PFSK-1 (cell line): ENCODE results near the gene CDCA5.

ENCODE experiments used
- FOXP2 ChIP-seq: optimal IDR thresholded peaks from 2 replicates; pipeline ENCODE3; 2011; ENCODE audit warnings: borderline replicate concordance, control low read depth, inconsistent platforms; ENCODE audit not compliant: insufficient read depth; ENCODE audit errors: extremely low read length, extremely low read depth
- POLR2AphosphoS5 ChIP-seq: IDR thresholded peaks from 2 replicates; pipeline ENCODE4 v1.6.1; 2012; ENCODE audit warnings: low read depth, mild to moderate bottlenecking, control low read depth, low read length, moderate library complexity
- REST ChIP-seq, 2 experiments: IDR thresholded peaks; 2 replicates each; pipeline versions ENCODE4 v1.6.1 to v1.8.0; 2011 to 2012; ENCODE audit warnings: low read depth in 2 of 2, low read length in 2 of 2, control low read depth in 1 of 2, inconsistent platforms in 1 of 2, mild to moderate bottlenecking in 1 of 2, moderate library complexity in 1 of 2; ENCODE audit not compliant: insufficient read depth in 1 of 2
- SIN3A ChIP-seq: IDR thresholded peaks from 2 replicates; pipeline ENCODE4 v1.6.1; 2012; ENCODE audit warnings: mild to moderate bottlenecking, low read length, moderate library complexity, borderline replicate concordance; ENCODE audit not compliant: insufficient read depth
- TAF1 ChIP-seq: IDR thresholded peaks from 2 replicates; pipeline ENCODE4 v1.6.1; 2012; ENCODE audit warnings: low read length, control low read depth, borderline replicate concordance; ENCODE audit not compliant: insufficient read depth

CDCA5 gene

GRCh38 chr11:65047581-65048422 lies 36.0 kb downstream of the CDCA5 start:
- TF ChIP-seq SIN3A (no peak), POLR2AphosphoS5 (no peak), REST (IDR thresholded peaks at IDR 0.05; ENCODE audit: insufficient read depth in 1 of 2, low read depth in 2 of 2, low read length in 2 of 2) (no peak), FOXP2 (no peak), TAF1 (no peak)

- TF ChIP-seq TAF1 (no peak), SIN3A (no peak), FOXP2 (no peak), REST (IDR thresholded peaks at IDR 0.05; ENCODE audit: insufficient read depth in 1 of 2, low read depth in 2 of 2, low read length in 2 of 2) (no peak), POLR2AphosphoS5 (no peak)
Measured at GRCh38 chr11:65045728-65046127, 38.1 kb downstream of the CDCA5 start.

GRCh38 chr11:65045061-65045460 lies 38.8 kb downstream of the CDCA5 start:
- no peak for TF ChIP-seq POLR2AphosphoS5
- TF ChIP-seq TAF1 = no peak
- TF ChIP-seq SIN3A = no peak
- TF ChIP-seq REST (IDR thresholded peaks at IDR 0.05; ENCODE audit: insufficient read depth in 1 of 2, low read depth in 2 of 2, low read length in 2 of 2) = no peak
- TF ChIP-seq FOXP2 = no peak

GRCh38 chr11:65043881-65044501 lies 39.8 kb downstream of the CDCA5 start:
- TF ChIP-seq POLR2AphosphoS5 (peak; percentile 64; the same call in 1 of the 2 replicates), SIN3A (no peak), REST (IDR thresholded peaks at IDR 0.05; ENCODE audit: insufficient read depth in 1 of 2, low read depth in 2 of 2, low read length in 2 of 2) (no peak), FOXP2 (no peak), TAF1 (no peak)
